A204.1 (cell line): ENCODE data around the gene DPP6.

Source experiments
- FAIRE-seq: peaks from 2 replicates; lab custom pipeline; 2012; peaks lifted over from hg19 to GRCh38; lab: Jason Lieb, UNC

DPP6 gene

DNA sequence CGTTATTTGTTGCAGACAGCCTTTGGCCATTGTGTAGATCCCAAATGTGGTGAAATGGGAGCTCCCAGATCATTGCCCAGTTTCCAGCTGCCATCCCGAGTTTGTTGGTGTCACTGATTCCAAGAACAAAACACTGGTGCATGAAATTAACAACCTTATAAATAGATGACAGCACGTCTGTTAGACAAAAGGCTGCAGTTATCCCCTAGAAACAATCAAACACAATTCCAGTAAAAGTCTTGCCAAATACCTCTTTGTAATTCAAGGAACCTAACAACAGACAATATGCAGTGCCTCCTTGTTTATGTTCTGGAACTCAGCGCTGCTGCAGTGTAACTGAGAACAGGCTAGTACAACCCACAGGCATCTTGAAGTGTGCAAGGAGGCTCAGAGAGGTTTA is 546.2 kb downstream of the DPP6 start:
- no peak for FAIRE-seq

DNA sequence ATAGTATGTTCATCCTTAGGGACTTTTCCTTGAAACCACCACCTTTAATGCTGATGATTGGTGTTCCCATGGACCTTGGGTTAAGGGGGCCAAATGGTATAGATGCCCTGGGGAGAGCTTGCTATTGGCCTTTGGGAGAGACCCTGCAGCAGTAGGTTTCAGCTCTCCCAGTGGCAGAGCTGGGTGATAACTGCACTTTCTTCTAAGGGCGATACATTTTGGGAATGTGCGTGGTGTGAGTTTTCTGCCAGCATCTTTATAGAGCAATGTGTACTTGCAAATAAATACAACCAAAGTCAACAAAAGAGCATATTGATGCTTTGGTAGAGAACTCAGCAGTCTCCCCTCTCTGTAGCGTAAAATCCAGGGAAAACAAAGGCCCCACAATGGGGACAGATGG is 546.7 kb downstream of the DPP6 start:
- FAIRE-seq = no peak

DNA sequence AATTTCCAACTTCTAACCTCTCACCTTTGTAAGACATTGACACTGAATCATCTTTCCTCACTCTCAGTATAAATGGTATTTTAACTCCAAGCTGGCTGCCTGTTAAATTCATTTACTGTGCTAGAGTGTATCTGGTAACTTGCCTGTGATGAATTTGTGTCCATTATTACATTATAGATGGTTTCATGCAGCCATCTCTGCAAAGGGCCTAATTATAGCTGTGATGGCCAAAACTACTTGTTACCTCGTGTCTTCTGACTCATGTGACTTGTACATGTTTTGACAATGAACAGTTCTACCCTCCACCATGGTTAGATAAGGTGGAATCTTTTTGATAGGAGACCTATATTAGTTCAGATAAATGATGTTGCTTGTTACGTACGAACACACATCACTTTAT is 558.7 kb downstream of the DPP6 start:
- no peak for FAIRE-seq

DNA sequence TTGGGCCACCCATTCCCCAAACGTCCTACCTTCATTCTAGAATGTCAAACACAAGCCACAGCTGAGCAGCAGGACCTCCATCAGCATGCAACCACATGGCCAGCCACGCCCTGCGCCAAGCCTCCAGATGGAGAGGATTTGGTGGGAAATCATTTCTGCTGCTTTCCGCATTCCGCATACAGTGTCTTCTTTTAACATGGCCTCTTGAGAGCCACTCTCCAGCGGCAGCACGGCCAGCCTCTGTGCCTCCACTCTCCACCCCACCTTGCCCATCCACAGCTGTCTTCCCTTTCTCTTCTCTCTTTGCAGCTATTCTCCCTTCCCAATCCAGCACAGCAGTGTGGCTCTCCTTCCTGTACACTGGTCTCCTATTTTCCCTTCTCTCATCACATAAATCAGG is 561.6 kb downstream of the DPP6 start:
- FAIRE-seq = no peak

DNA sequence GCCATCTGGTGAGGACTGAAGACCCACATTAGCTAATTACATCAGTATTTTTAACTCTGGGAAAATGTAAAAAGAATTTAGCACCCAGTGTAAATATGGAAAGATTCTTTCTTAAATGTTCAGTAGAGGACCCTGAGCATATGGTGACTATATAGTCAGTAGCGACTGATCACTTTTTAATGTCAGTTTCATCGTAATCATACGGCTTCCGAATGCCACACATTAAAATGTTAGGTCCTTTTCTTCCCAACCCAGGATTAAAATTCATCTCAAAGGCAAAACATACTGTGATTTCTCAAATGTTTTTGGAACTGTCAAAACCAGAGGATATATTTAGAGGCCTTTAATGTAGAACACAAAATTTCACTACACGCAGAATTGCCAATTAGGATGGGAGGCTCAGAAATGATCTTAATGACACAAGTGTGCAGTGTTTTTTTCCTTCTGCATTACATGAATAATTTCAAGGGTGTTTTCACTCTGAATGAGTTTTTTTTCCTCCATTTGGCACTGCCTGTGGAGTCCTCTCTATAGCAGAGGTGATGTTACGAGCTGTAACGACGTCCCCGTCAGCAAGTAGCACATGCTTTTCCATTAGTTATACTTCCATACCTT is 568.0 kb downstream of the DPP6 start:
- no peak for FAIRE-seq

DNA sequence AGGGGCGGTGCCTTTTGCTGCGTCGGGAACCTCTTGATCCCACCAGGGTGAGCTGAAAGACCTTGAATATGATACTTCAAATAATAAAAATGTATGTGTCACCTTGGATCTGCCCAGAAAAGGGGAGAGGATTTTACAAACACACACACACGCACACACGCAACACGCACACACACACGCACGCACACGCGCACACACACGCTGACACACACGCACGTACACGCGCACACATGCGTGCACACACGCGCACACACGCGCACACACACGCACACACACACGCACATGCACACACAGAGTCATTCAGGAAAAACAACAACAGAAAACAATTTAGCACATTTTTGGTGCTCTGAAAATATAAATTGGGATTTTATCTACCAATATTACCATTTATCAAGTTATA is 571.2 kb downstream of the DPP6 start:
- no peak for FAIRE-seq

DNA sequence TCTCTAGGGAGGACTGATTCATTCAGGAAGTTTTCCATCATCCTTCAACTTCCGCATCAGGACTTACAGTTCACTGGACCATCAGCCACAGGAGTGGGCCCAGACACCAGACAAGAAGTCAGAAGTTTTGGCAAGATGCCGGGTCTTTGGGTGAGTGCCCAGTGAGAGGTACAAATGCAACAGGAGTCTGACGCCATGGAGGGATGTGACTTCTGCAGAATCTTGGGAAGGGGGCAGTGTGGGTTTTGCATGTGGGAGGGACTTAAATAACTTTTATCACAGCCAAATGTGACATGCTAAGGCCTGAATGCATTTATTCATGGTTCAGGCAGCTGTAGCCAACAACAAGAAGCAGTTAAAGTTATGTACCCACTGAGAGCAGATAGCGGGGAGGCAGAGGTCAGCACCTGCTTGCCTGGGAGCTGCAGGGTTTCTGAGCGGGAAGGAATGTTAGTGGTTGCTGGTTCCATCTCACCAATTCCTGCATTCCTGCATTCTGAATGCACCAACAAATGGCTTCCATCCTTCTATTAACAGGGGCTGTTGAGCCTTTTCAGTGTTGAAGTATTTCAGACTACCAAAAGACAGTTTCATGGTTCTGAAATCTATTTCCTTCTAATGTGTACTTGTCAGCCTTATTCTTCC is 575.6 kb downstream of the DPP6 start:
- FAIRE-seq = no peak

DNA sequence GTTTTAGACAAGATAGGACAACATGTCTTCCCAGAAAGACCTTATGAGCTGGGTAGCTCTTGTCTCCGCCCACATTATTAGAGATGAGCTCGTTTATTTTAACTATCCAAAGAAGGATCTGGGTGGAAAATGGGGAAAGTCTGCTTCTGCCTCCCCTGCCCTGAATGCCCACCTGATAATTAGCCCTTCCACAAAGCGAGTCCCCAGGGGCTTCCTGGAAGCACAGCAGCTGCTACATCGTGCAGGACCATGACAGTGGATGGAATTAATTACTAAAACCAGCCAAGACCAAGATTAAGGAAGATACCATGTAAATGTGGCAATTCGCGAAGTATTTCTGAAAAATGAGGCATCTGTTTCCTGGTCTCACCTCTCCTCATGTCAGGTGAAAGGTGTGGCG is 576.4 kb downstream of the DPP6 start:
- FAIRE-seq = no peak

DNA sequence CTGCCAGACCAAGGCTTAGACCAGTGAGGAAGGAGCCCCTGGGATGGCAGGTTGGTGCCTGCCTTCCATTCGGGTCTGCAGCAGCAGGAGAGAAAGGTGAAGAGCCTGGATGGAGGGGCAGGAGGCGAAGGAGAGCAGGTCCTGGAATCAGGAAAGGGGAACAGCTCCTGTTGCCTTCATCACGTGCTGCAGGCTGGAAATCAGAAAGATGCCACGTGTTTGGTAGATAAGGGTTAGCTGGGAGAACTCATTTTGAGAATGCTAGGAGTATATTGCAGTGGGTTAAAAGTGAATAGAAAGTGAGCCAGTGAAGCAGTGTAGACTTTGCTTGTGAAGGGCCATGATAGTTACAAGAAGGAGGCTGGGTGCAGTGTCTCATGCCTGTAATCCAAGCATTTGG is 579.0 kb downstream of the DPP6 start:
- no peak for FAIRE-seq

DNA sequence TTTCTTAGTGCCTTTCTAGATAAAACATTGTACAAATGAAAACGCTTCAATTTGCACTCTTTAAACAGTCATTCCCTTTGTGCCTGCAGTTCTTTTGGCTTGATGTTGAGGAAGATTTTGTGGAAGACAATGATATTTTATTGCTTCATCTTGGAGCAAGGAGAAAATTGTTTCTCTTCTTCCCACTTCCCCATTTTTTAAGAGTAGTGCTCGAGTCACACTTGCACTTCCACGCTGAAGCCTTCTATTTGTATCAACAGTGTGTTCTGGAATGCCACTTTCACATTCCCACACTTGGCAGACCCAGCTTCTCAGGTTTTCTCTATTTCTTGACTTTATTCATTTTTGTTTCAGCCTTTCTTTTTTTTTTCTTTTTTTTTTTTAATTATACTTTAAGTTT is 581.4 kb downstream of the DPP6 start:
- no peak for FAIRE-seq

DNA sequence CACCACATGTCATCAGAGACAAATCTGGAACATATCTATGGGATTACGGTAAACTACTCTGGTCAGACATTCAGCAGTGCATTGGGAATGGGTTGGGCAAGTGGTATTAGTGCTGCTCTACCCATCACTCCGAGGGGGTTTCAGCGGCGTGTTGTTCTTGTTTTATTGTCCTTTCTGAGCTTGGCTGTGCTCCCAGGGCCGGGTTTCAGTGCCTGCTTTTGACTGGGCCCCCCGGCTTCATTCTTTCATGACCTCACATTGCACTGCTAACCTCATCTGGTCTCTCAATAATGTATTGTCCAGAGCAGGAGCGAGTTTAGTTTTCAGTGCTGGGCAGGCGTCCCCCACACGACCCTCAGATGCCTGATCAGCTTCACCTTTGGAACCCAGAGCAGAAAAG is 586.1 kb downstream of the DPP6 start:
- FAIRE-seq = no peak

DNA sequence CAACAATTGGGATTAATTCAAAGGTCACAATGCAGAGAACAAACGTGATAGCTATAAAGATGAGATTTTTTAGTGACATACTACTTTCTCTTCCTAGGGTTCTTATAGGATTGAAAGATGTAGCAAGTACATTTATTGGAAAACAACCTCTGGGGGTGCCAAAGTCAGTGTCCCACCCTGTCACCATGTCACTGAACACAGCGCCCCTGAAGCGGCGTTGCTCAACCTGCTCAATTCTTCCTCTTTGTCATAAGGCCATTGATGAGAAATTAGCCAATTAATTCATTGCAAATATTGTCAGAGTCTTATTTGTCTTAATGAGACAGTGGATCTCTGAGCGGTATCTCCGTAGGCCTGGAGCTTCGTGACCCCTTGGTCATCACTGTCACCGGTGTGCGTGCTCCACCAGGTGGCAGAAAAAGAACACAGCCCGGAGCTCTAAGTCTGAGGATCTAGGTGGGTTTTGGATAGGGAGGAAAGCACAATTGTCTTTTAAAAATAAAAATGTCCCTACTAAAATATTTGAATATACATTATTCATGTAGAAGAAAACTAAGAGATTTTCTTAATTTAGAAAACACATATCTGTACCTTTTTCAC is 588.2 kb downstream of the DPP6 start:
- FAIRE-seq = no peak

DNA sequence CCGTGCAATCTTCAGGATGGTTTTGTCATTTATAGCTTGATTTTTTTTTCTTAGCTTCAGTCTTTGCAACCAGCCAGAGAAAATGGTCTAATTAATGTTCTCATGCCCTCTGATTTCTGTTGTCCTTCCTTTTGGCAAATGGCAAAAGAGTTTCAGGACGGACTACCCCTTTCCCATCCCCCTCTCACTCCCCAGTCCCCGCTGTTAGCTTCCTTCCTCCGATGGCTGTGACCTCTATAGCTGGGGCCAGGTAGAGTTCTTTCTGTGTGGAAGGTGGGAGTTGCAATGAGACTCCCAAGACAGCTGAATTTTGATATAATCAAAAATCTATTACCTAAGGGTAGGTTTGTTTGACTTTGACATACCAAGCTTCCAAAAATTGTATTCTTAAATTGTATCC is 588.7 kb downstream of the DPP6 start:
- FAIRE-seq = no peak

DNA sequence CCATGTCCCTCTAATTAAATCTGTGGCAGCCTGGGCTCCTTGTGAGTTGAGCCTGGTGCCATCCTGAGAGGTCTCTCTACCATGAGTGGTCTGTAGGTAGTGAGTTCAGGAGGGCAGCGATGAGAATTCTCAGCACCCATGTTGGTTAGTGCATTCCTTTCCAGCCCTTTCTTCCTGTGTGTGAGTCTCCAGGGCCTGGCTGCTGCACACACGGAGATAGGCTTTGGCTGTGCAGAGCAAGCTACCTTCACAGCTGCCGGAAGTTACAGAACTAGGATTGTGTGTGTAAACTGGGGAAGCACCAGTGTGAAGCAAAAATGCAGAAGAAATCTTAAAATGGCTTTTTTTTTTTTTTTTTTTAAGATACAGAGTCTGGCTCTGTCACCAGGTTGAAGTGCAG is 592.2 kb downstream of the DPP6 start:
- no peak for FAIRE-seq

DNA sequence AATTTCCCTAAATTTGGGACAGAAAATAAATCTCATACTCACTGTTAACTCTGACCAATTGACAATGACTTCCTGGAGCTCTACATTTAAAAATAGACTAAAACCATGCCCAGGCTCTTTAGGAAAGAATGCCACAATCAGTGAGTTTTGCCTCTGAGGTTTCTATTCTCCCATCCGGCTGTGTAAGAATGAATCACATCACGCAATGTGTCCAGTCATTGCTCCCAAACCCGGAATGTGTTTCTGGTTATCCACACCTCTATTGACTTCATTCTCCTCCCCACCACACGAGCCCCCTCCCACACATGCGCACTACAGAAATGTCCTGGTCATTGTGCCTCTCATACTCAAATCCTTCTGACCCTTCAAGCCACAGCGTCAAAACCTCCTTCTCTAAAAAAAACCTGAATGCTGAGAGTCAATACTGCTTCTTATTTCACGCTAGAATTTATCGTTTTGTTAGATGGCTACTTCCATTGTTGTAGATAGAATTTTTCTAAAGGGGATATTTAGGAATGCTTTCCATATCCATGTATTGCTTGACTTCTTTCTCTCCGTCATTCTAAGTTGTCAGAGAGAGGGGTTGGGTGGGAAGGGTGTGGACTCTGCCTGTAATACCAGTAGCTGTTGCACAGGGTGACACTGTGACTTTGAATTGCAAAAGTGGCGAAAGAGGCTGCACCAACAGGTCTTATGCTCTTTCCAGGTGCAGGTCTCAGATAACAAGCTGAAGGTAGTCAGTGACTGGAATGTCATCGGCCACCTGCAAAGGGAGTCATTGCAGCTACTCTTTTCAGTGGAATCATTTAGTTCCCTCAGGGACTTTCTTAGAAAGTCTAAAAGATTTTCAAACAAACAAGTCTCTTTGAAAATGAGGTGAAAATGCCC is 594.2 kb downstream of the DPP6 start:
- FAIRE-seq = no peak

DNA sequence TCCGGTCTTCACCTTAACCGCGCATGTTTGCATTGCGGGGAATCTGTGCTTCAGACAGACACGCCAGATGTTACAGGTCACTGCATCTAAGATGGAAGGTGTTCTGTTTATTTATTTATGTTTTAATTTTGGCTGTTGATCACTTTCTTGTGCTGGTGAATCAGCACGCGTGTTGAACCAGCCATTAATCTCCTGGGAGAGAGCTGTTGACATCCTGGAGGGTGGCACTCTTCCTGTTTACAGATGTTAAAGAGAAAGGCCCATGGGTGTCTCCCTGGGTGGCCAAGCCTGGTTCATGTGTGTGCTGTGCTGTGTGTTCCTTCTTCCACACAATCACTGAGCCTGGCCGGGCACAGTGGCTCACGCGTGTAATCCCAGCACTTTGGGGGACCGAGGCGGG is 595.4 kb downstream of the DPP6 start:
- no peak for FAIRE-seq

DNA sequence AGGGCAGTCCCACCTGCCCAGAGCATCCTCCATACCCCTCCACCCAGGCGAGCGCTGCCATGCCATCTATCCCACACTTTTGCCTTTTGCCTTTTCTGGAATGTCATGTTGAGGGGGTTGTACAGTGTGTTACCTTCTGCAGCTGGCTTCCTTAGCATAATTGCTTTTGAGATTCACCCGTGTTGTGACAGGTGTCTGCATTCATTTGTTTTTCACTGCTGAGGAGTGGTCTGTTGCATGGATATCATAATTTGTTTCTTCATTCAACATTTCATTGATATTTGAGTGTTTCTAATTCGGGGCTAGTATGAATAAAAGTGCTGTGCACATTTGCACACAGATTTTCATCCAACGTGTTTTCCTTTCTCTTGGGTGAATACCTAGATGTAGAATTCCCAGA is 596.8 kb downstream of the DPP6 start:
- no peak for FAIRE-seq

DNA sequence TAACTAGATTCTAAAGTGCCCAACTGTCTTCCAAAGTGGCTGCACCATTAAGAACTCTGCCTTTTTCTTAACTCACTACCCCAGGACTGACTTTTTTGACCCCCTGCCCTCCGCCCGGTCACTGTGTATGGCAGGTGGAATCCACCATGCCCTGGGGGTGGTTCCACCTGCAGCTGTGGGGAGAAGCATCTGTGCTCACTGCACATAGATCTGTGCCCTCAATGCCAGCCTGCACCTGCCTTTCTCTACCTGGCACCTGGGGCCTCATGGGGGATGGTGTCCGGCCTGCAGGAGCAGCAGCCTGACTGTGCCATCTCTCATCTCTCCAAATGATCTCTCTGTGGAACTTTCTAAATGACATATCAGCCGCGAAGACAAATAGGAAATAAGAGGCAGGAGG is 597.2 kb downstream of the DPP6 start:
- FAIRE-seq = no peak

DNA sequence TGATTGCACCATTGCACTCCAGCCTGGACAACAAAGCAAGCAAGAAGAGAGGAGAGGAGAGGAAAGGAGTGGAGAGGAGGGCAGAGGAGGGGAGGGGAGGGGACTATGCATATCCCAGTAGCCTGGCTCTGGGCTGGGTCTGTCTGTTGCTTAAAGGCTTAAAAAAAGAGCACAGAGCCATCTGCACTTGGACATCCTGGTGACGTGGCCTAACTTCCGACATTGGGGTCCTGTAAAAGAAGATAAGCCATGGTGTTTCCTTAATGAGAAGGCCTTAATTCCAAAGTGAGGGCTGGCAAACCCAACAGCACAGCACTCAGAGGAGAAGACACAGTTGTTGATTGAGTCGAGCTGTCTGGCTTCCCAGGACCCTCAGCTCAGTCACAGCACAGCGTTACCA is 598.1 kb downstream of the DPP6 start:
- FAIRE-seq = no peak

DNA sequence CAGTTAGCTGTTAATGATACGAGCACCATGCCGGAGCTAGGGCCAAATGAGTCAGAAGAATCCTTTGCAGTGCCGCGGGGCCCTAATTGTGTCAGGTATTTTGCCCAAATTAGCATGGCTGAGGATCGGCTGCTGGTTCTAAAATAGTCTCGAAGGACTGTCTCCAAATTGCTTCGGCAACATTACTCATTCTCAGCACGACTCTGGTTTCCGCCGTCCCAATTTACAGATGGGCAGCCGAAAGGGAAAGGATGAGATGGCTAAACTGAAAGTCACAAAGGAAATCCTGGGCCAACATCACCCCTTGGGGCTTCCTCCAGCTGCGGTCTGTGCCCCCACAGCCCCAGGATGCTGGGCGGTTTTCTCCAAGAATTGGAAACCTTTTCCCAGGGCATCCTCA is 599.3 kb downstream of the DPP6 start:
- no peak for FAIRE-seq

DNA sequence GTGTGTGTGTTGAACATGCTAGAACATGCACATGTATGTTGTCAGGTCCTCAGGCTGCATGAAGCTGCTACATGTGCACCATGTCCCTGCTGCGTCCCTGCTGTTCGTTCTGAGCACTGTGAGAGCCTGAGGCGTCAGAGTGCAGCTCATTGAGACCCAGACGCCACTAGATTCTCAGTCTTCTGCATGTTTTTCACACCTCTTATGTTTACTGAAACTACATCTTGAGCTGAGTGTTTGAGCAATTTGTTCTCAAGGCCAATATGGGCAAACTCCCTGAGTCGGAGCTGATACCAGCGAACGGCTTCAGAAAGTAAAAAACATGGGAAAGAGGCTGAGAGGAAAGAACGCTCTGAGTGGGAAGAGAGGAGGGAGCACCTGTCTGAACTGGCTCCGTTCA is 600.4 kb downstream of the DPP6 start:
- no peak for FAIRE-seq

DNA sequence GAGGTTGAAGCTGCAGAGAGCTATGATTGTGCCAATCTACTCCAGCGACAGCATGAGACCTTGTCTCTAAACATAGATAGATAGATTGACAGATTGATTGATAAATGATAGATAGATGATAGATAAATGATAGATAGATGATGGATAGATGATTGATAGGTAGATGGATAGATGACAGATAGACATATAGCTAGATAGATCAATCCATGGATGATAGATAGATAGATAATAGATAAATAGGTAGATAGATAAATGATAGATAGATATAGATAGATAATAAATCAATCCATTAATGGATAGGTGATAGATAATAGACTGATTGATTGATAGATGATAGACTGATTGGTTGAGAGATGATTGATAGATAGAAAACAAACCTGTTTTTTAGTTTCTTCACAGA is 601.1 kb downstream of the DPP6 start:
- no peak for FAIRE-seq

DNA sequence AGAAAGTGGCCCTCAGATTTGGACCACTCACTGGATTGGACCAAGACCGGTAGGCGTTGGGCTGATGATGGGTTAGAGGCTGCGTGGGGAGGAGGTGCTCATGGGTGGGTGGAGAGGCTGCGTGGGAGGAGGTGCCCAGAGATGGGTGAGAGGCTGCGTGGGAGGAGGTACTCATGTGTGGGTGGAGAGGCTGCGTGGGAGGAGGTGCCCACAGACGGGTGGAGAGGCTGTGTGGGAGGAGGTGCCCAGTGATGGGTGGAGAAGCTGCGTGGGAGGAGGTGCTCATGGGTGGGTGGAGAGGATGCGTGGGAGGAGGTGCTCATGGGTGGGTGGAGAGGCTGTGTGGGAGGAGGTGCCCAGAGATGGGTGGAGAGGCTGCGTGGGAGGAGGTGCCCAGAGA is 604.4 kb downstream of the DPP6 start:
- FAIRE-seq = no peak
